ENCODE results near the gene METTL26. TPM values are rescaled to one million over a fixed set of nuclear protein-coding genes. Genes with fewer than 3 reads are reported as not detected.

The METTL26 gene
- total and polyA plus RNA-seq, 2 of the 8 experiments (the other 6 are each of a cell fraction or from before 2014, with no cell fraction given) = 100 to 186 TPM

DNA sequence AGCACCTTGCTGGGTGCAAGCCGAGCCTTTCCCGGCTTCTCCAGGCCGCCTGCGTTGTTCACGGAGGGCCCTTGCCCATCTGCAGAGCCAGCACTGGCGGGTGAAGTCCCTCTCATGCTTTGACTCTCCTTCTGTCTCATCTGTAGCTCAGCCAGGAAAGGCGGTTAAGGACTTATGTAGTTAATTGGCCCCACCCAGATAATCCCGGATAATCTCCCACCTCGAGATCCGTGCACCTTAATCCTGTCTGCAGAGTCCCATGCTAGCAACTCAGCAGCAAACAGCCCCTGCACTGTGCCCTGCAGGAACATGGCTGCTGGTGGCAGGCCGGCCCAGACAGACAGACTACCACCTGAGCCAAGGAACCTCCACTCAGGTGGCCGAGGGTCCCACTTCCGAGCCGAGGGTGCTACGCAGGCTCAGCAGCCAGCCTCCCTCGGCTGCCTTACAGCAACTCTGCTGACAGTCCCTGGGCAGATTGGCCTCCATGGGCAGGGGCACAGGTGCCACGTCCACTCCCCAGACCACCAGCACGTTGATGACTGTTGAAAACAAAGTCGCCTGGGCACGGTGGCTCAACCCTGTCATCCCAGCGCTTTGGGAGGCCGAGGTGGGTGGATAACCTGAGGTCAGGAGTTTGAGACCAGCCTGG, 29.3 kb downstream of the METTL26 start (continued):
- TF ChIP-seq ZNF274 (IDR thresholded peaks at IDR 0.05; ENCODE audit: borderline replicate concordance, extremely low read depth, low read length) (no peak), HDAC2 (IDR thresholded peaks at IDR 0.05; ENCODE audit: borderline replicate concordance in 1 of 2, low read depth in 2 of 2, low read length in 2 of 2) (no peak), POLR2AphosphoS5 (IDR thresholded peaks at IDR 0.05; ENCODE audit: low read depth, low read length) (no peak), EP300 (IDR thresholded peaks at IDR 0.05; ENCODE audit: borderline replicate concordance in 1 of 2, low read depth in 2 of 2, low read length in 2 of 2) (no peak), RXRA (IDR thresholded peaks at IDR 0.05; ENCODE audit: insufficient read depth, low read depth, low read length) (no peak), ATF2 (IDR thresholded peaks at IDR 0.05; ENCODE audit: low read length) (no peak), PHF8 (conservative IDR thresholded peaks at IDR 0.05; ENCODE audit: low read depth, low read length) (no peak), BRCA1 (IDR thresholded peaks at IDR 0.05; ENCODE audit: low read depth, low read length) (no peak)

Measured in H1 (cell line).